GM19193 (cell line): ENCODE data around the gene HLCS.

Experiments
- POLR2A ChIP-seq: IDR thresholded peaks from 4 replicates; pipeline ENCODE4 v1.6.1; 2011; ENCODE audit not compliant: insufficient read depth, insufficient read length; ENCODE audit errors: extremely low read depth

The HLCS gene

GRCh38 chr21:36861595-36862323, 104.7 kb downstream of the HLCS start:
- no peak for TF ChIP-seq POLR2A

GRCh38 chr21:36860736-36861594, 105.5 kb downstream of the HLCS start:
- no peak for TF ChIP-seq POLR2A

- no peak for TF ChIP-seq POLR2A
Observed at GRCh38 chr21:36859744-36860501, 106.5 kb downstream of the HLCS start.

- TF ChIP-seq POLR2A = no peak
Observed at GRCh38 chr21:36858320-36858957, 108.0 kb downstream of the HLCS start.

- no peak for TF ChIP-seq POLR2A
Observed at GRCh38 chr21:36856643-36857042, 109.8 kb downstream of the HLCS start.

GRCh38 chr21:36854391-36854790, 112.1 kb downstream of the HLCS start:
- no peak for TF ChIP-seq POLR2A

GRCh38 chr21:36852864-36853263, 113.6 kb downstream of the HLCS start:
- no peak for TF ChIP-seq POLR2A

GRCh38 chr21:36852293-36852692, 114.2 kb downstream of the HLCS start:
- TF ChIP-seq POLR2A = no peak

- TF ChIP-seq POLR2A = no peak
Observed at GRCh38 chr21:36851121-36851520, 115.3 kb downstream of the HLCS start.

GRCh38 chr21:36850372-36850771, 116.1 kb downstream of the HLCS start:
- TF ChIP-seq POLR2A = no peak

GRCh38 chr21:36849461-36850105, 116.9 kb downstream of the HLCS start:
- TF ChIP-seq POLR2A = no peak

- TF ChIP-seq POLR2A = no peak
Observed at GRCh38 chr21:36848730-36849274, 117.7 kb downstream of the HLCS start.

- no peak for TF ChIP-seq POLR2A
Observed at GRCh38 chr21:36847189-36847588, 119.3 kb downstream of the HLCS start.

GRCh38 chr21:36846631-36847030, 119.8 kb downstream of the HLCS start:
- no peak for TF ChIP-seq POLR2A

GRCh38 chr21:36845790-36846189, 120.7 kb downstream of the HLCS start:
- TF ChIP-seq POLR2A = no peak

GRCh38 chr21:36845070-36845469, 121.4 kb downstream of the HLCS start:
- TF ChIP-seq POLR2A = no peak
